NCI-H1930 (cell line): ENCODE data around the gene EPN2.

Experiments used
- DNase-seq, 2 experiments: peaks; one replicate each; lab custom pipeline; 2025; lab: John Stamatoyannopoulos, UW

Gene EPN2

GRCh38 chr17:19294443-19294842 is 57.3 kb downstream of the EPN2 start:
- DNase-seq = no peak

DNA sequence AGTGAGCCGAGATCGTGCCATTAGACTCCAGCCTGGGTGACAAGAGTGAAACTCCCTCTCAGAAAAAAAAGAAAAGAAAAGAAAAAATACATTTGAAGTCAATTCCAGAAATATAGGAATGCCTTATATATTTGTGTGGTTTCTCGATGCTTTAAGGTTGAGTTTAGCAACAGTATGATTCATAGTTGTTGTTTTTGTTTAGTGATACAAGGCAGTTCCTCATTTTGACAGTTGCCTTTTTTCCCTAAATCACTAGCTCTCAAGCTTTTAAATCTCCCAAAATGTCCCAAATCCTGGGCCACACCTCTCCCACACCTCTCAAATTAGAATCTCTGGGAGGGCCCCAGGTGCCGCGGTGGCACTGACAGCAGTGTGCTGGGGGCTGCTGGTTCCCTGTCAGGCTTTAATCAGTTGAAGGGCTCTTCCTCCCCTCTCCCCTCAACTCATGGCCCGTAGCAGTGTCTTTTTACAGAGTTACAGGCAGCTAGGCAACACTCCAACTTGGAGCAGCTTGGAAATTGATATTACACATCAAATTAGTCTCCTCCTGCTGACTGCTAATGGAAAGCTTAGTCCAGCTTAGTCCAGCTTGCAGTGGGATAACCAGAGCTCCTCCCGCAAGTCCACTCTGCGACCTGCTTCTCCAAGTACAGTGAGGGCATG is 58.4 kb downstream of the EPN2 start:
- no peak for DNase-seq

GRCh38 chr17:19296786-19297778 is 59.9 kb downstream of the EPN2 start:
- DNase-seq = no peak

GRCh38 chr17:19298569-19299213 is 61.5 kb downstream of the EPN2 start:
- no peak for DNase-seq

DNA sequence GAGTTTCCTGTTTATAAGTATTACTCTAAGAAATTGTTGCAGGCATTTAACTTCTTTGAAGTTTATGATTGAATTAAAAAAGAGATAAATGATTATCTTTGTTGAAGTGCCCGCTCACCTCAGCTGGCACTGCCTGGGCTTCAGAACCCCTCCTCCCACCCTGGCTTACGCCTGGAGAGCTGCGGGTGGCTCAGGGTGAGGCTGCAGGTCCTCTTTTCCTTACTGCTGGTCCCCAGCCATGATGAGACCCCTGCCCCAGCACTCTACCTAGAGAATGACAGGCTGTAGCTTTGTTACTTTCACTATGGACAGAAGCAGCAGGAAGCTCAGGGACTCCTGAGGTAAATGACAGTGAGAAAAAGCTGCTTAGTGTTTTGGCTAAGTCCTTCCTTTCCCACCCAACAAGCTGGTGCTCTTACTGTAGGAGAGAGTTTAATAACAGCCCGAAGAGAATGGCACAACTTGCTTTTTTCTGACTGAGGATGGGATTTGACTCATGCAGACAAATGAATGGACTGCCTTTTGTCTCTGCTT is 62.1 kb downstream of the EPN2 start:
- no peak for DNase-seq

- DNase-seq = no peak
Observed at GRCh38 chr17:19299866-19300265, 62.7 kb downstream of the EPN2 start.

DNA sequence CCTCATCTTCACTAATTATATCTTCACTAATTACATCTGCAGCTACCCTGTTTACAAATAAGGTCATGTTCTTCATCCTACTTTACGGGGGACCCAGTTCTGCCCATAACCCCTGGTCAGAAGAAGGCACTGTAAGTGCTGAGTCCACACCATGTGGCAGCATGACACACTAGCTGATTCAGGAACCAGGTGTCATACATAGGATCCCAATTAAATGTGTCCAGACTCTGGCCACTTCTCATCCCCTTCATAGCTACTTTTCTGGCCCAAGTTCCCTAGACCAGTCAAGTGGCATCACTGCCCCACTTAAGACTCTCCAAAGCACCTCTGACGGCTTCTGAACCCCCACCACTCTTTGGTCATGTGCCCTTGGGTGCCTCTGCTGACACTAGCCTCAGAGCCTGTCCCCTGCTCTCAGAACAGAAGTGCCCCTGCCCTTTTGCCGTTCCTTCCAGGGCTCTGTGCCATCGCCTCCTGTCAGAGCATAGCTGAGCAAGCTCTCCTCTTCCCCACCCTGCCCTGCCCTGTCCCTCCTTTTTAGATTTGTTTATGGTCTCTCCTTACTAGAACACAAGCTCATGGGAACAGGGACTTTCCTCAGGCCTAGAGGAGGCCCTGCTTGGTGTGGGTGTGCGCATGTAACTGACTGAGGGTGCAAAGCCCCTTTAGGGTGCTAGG is 64.2 kb downstream of the EPN2 start:
- no peak for DNase-seq

- DNase-seq = no peak
Observed at GRCh38 chr17:19301973-19302372, 64.8 kb downstream of the EPN2 start.

DNA sequence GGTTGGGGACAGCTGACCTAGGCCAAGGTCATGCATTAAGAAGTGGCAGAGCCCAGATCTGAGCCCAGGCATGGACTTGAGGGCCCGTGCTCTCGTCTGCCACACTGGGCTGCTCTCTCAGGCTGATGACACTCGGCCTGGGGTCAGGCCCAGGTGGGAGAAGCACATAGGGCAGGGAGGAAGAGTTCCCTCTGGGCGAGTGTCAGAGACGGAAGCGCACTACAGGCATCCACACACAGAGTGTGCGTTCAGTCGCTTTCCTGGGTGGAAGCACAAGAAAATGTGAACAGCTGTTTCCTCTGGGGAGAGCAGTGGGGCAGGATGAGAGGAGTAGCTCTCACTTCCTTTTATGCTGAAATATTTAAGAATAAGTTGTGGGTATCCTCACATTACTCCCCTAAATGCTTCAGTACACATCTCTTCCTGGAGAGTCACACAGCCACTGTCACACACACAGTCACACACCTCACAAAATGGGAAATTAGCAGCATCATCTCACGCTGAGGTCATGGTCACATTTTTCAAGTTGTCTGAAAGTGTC is 65.7 kb downstream of the EPN2 start:
- no peak for DNase-seq

DNA sequence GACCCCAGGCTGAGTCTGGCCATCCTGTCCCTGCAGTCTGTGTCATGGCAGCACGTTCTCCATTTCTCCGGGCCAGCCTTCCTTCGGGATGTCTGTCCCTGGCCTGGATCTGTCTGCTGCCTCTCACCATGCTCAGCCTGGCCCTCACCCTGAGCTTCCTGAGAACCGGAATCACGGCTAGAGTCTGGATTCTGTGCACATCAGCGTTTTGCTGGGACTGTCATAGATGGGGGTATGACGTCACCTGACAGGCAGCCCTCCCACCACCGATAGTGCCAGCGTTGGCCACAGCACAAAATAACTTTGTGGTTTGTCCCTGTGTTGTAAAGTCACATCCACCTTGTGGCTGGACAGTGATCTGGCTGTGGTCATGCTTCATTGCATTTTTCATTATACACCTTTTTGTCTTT is 66.2 kb downstream of the EPN2 start:
- no peak for DNase-seq

DNA sequence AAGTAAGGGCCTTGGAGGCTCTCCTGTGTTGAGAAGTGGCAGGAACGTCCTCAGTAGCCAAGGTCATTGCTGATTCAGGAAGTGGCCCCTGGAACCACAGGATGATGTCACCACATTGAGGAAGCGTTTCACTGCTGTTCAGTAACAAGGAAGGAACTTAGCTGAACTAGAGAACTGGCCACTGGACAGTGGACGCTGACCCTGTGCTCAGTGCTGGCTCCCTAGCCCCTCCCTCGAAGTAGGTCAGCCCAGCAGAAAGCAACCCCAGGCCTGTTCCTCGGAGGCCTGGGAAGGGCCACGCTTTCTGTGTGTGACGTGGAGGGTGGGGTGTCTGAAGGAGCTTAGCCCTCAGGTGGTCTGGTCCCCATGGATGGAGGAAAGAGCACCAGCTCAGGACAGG is 67.0 kb downstream of the EPN2 start:
- DNase-seq = no peak

GRCh38 chr17:19304751-19305150 is 67.6 kb downstream of the EPN2 start:
- no peak for DNase-seq

GRCh38 chr17:19305256-19305655 is 68.1 kb downstream of the EPN2 start:
- DNase-seq = no peak

GRCh38 chr17:19305761-19306159 is 68.6 kb downstream of the EPN2 start:
- no peak for DNase-seq

DNA sequence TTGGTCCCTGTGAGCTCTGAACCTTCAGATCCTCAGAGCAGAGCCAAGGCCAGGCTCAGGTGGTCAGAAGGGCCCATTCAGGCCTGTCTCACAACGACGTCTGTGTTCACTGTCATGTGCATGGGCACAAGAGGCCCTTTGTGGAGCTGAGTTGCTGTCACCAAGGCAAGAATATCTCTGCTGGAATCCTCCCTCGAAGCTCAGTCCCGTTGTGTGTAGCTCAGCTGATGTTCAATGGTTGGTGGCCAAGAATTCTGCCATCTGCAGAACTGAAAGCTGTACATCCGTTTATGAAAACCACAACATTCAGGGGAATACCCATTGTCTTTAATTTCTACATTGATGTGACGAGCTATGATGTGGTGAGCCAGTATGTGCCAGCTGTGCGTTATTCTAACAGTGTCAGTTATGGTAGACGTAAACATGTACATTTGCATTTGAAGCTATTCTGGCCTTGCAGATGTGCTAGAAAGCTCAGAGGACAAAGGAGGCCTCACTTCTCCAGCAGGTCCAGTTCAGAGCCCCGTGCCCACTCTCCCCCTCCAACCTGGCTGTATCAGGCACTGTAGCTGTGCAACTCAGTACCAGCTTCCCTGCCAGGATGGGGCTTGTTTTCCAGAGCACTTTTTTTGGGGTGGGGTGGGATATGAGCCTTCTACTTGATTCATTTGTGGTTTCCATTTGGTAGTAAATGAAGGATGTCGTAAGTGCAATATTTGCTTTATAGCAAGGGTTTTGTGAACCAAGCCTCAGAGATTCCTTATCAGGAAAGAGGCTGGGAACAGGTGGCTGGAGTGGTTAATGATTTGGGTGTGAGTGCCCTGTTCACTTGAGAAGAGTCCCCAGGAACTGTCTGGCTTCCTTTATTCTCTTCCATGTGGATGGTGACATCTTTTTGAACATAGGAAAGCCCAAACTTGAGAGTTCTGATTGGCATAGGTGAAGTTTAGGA is 69.3 kb downstream of the EPN2 start:
- DNase-seq = no peak

DNA sequence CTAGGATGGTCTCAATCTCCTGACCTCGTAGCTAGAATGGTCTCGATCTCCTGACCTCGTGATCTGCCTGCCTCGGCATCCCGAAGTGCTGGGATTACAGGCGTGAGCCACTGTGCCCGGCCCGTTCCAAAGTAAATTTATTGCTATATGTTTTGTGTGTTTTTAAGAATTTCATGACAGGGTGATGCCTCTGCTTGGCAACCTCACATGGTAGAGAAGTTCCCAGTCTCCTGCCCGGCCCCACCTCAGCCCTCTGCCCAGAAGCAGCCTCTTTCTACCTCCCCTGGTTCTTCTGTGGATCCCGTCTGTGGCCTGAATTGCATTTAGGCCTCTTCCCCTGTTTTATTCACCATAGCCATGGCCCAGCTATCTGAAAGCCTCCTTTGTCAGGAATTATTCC is 70.4 kb downstream of the EPN2 start:
- DNase-seq = no peak

GRCh38 chr17:19308398-19308797 is 71.2 kb downstream of the EPN2 start:
- no peak for DNase-seq

DNA sequence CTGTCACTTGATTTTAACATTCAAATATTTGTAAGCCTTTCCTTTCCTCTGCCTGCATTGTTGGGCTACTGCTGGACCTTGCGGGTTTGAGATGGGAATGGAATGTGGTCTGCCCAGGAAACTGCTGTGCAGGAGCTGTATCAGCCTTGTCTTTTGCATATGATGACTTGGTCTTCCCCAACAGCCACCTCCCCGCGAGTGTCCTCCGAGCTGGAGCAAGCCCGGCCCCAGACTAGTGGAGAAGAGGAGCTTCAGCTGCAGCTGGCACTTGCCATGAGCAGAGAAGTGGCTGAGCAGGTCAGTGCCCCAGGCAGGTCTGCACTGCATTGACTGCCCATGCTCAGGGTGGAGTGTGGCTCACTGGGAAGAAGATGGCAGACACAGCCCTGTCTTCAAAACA is 72.5 kb downstream of the EPN2 start:
- no peak for DNase-seq

DNA sequence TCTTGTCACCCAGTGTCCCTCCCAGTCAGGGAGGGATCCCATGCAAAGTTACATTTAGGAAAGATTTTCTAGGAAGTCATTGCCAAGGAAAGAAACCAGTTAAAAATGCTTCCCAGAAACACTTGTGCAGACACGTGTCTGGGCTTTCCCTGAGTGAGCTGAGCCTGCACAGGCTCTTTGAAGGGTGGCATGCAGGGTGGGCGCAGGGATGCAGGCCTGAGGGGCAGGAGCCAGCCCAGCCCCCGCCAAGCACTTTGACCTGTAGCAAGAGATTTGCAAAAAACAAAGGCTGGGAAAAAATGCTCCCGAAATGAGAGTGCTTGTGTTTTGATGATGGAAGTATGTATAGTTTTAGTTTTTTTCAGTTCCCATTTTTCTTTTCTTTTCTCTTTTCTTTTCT is 73.0 kb downstream of the EPN2 start:
- no peak for DNase-seq

DNA sequence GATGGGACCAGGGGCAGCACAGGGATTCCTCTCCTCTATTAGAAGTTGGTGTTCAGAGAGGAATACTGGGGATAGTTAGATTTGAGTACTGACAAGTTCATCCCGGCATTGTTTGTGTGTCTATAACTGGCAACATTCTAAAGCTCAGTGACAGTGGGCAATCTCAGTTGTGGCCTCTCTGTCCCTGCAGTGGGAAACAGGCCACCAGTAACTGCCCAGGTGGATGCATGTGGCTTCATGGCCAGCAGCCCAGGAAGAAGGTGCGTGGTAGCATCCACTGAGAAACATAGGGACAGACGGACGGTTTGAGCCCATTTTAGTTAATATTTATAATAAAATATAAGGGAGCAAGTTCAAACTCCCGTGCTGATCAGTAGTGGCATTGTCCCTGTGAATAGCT is 73.8 kb downstream of the EPN2 start:
- DNase-seq = no peak
